ENCODE measurements around the gene STUM. TPM values are rescaled to one million over a fixed set of nuclear protein-coding genes. Genes with fewer than 3 reads are reported as not detected.
A peak's percentile ranks its signal among the peaks of the same experiment; 100 is the strongest.

STUM gene
- total RNA-seq, 6 donors from 2014 or later, result under 0.01 to 0.98 (median 0.20) TPM; not detected in 1

DNA sequence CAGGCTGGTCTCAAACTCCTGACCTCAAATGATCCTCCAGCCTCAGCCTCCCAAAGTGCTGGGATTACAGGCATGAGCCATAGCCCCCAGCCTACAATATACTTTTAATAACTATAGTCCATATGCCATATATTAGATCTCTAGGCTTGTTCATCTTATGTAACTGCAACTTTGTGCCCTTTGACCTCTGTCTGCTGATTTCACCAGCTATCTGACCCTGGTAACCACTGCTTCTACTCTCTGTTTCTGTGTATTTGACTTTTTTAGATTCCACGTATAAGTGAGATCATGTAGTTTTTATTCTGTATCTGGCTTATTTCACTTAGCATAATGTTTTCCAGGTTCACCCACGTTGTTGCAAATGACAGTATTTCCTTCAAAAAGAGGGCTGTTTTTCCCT lies 25.5 kb downstream of the STUM start:
- no peaks in the 10 kb centered on the region for H3K36me3 ChIP-seq
- no peak overlapping the region for H3K27ac ChIP-seq
- H3K27me3 ChIP-seq, result no peaks in the 10 kb centered on the region
- no peak for ATAC-seq (ENCODE audit: low FRiP score in 2 of 2)
- TF ChIP-seq POLR2A (IDR thresholded peaks at IDR 0.05), result no peak
- TF ChIP-seq, protein P1, sequence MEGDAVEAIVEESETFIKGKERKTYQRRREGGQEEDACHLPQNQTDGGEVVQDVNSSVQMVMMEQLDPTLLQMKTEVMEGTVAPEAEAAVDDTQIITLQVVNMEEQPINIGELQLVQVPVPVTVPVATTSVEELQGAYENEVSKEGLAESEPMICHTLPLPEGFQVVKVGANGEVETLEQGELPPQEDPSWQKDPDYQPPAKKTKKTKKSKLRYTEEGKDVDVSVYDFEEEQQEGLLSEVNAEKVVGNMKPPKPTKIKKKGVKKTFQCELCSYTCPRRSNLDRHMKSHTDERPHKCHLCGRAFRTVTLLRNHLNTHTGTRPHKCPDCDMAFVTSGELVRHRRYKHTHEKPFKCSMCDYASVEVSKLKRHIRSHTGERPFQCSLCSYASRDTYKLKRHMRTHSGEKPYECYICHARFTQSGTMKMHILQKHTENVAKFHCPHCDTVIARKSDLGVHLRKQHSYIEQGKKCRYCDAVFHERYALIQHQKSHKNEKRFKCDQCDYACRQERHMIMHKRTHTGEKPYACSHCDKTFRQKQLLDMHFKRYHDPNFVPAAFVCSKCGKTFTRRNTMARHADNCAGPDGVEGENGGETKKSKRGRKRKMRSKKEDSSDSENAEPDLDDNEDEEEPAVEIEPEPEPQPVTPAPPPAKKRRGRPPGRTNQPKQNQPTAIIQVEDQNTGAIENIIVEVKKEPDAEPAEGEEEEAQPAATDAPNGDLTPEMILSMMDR (IDR thresholded peaks at IDR 0.05), result no peak
- TF ChIP-seq EP300 (IDR thresholded peaks at IDR 0.05), result no peak
- no peak for TF ChIP-seq POLR2AphosphoS5 (IDR thresholded peaks at IDR 0.05)
- H3K4me1 ChIP-seq, result no peaks in the 10 kb centered on the region
- no peaks in the 10 kb centered on the region for H3K9me3 ChIP-seq
- H3K4me3 ChIP-seq, result no peak overlapping the region
- DNase-seq, result no peak
- 83 to 85% methylated on average over 2 of the region's 2 CpGs for WGBS, 2 donors

DNA sequence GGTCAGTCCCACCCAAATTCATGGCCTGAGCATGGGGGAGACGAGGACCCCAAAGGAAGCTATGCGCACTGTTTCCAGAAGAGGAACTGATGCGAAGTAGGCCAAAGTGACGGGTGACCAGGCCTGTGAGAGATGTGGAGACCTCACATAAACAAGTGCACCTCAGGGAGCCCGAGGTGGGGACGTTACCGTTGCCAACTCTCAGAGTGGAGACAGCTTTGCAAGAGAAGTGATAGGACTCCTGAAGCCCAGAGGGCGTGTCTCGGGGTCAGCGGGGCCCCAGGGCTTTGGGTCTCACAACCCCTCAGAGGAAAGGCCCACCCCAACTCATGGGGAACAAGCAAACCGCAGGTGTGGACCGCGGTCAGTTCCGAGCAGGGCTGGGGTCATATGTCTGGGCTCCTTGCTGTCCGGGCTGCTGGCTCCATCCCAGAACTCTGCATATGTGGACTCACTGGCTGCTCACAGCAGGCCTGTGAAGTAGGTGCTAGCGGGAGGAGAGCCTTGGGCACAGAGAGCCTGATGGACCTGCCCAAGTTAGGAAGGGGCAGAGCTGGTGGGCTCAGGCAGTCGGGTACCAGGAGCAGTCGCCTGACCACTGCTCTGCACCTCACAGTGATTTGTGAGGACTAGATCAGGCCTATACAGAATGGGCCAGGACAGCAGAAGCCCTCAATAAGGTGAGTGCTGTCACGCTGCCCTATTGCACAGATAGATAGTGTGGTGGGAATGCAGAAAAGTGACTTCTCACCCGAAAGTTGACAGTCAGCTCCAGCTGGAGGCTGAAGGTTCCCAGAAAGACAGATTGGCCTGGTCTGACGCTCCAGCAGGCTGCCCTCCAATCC lies 26.2 kb downstream of the STUM start:
- 93% methylated on average over 18 to 20 of the region's 21 CpGs for WGBS, 2 donors
- Histone ChIP-seq H3K9me3 (no peaks in the 10 kb centered on the region), H3K36me3 (no peaks in the 10 kb centered on the region), H3K4me1 (no peaks in the 10 kb centered on the region), H3K4me3 (no peak overlapping the region), H3K27ac (no peak overlapping the region), H3K27me3 (no peaks in the 10 kb centered on the region)
- DNase-seq (peak in 1 of 2 donors; percentile 45), ATAC-seq (ENCODE audit: low FRiP score in 2 of 2) (no peak)
- TF ChIP-seq EP300 (IDR thresholded peaks at IDR 0.05), result no peak
- TF ChIP-seq POLR2AphosphoS5 (IDR thresholded peaks at IDR 0.05), result no peak
- no peak for TF ChIP-seq POLR2A (IDR thresholded peaks at IDR 0.05)
- TF ChIP-seq, protein P1 (IDR thresholded peaks at IDR 0.05), result no peak

DNA sequence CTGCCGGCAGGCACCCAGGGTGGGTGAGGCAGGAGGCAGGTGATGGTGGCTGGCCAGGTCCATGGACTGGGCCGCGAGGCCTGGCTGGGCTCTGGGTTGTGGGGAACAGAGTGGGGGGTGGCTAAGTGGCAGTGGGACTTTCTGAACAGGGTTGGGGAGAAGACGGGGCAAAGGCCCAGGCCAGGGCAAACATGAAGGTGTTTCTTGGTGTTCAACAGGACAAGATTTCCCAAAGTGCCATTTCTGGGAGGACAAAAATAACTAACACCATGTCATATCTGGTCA lies 26.8 kb downstream of the STUM start:
- no peaks in the 10 kb centered on the region for H3K4me1 ChIP-seq
- H3K27me3 ChIP-seq, result no peaks in the 10 kb centered on the region
- DNase-seq (peak in 1 of 2 donors; percentile 57), ATAC-seq (ENCODE audit: low FRiP score in 2 of 2) (no peak)
- H3K4me3 ChIP-seq, result no peak overlapping the region
- TF ChIP-seq POLR2A (IDR thresholded peaks at IDR 0.05) (no peak), POLR2AphosphoS5 (IDR thresholded peaks at IDR 0.05) (no peak), EP300 (IDR thresholded peaks at IDR 0.05) (no peak)
- TF ChIP-seq, protein P1 (IDR thresholded peaks at IDR 0.05), result no peak
- H3K27ac ChIP-seq, result no peak overlapping the region
- H3K9me3 ChIP-seq, result no peaks in the 10 kb centered on the region
- H3K36me3 ChIP-seq, result no peaks in the 10 kb centered on the region
- WGBS, 2 donors, result 75 to 91% methylated on average over 4 of the region's 4 CpGs

DNA sequence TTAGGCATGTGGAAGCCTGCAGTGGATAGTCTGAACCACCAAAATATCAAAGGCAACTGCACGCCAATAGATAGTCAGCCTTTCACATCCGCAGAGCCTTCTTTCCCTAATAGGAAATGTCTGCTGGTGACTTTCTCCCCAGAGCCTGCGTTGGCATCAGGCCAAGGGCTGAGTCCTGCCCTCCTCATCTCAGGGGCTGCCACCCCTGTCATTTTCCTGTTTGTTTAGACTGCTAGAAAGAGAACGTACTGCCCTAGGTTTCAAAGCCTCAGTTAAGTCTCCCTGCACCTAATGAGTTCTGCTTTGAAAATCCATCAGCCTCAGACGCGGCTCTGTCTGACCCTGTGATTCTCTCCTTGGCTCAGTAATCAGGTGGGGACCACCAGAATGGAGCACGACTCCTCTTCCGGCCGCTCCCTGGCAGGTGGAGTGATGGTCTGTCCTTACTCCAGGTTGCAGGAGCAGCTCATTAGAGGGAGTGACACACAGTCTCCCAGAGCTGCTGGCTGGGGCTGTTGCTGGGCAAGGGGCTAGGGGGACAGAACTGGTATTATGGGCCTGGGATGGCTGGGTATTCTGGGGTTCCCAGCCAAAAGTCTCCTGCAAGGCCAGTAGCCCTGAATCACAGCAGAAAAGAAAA lies 27.3 kb downstream of the STUM start:
- Histone ChIP-seq H3K4me3 (no peak overlapping the region), H3K27me3 (no peaks in the 10 kb centered on the region), H3K36me3 (no peaks in the 10 kb centered on the region), H3K27ac (no peak overlapping the region), H3K4me1 (no peaks in the 10 kb centered on the region), H3K9me3 (no peaks in the 10 kb centered on the region)
- ATAC-seq (ENCODE audit: low FRiP score in 2 of 2), result no peak
- no peak for TF ChIP-seq POLR2AphosphoS5 (IDR thresholded peaks at IDR 0.05)
- TF ChIP-seq, protein P1 (IDR thresholded peaks at IDR 0.05), result no peak
- no peak for TF ChIP-seq EP300 (IDR thresholded peaks at IDR 0.05)
- no peak for TF ChIP-seq POLR2A (IDR thresholded peaks at IDR 0.05)
- DNase-seq, result no peak
- WGBS, 2 donors, result 65 to 69% methylated on average over 9 of the region's 9 CpGs

Data from upper lobe of left lung (tissue), 6 donors.